CD4-positive, alpha-beta T cell treated with Interleukin-10 for 1 hour (primary cell): ENCODE measurements around the gene BHMT2.

Experiments
- DNase-seq: peaks from one replicate; pipeline ENCODE4 v3.0.0-alpha.2; 2020

The BHMT2 gene

GRCh38 chr5:79069488-79070349 lies at the start of gene BHMT2, which contains the start of gene DMGDH:
Gene BHMT2, plus strand, starts transcription at chr5:79069767. Its CDS starts 16 bp downstream, at chr5:79069783.
Gene DMGDH, minus strand, starts transcription at chr5:79069674. Its CDS starts 54 bp downstream, at chr5:79069620.
- DNase-seq: no peak

GRCh38 chr5:79020861-79021561 lies 48.6 kb upstream of the BHMT2 start:
- DNase-seq: peak; percentile 35

GRCh38 chr5:79021753-79022152 lies 47.8 kb upstream of the BHMT2 start:
- no peak for DNase-seq

GRCh38 chr5:79022771-79023170 lies 46.8 kb upstream of the BHMT2 start:
- no peak for DNase-seq

- no peak for DNase-seq
Observed at GRCh38 chr5:79023348-79023747, 46.2 kb upstream of the BHMT2 start.

GRCh38 chr5:79023947-79024346 lies 45.6 kb upstream of the BHMT2 start:
- DNase-seq: no peak

- peak; percentile 45 for DNase-seq
Observed at GRCh38 chr5:79025054-79025472, 44.5 kb upstream of the BHMT2 start.

- DNase-seq: no peak
Observed at GRCh38 chr5:79030663-79031484, 38.7 kb upstream of the BHMT2 start.

GRCh38 chr5:79031485-79031867 lies 38.1 kb upstream of the BHMT2 start:
- no peak for DNase-seq

GRCh38 chr5:79032031-79032695 lies 37.4 kb upstream of the BHMT2 start:
- DNase-seq: no peak

- no peak for DNase-seq
Observed at GRCh38 chr5:79032782-79033181, 36.8 kb upstream of the BHMT2 start.

GRCh38 chr5:79035237-79035636 lies 34.3 kb upstream of the BHMT2 start:
- no peak for DNase-seq

GRCh38 chr5:79036769-79037168 lies 32.8 kb upstream of the BHMT2 start:
- DNase-seq: no peak

GRCh38 chr5:79042188-79042587 lies 27.4 kb upstream of the BHMT2 start:
- DNase-seq: no peak

GRCh38 chr5:79047199-79047598 lies 22.4 kb upstream of the BHMT2 start:
- no peak for DNase-seq

- DNase-seq: no peak
Observed at GRCh38 chr5:79048437-79048836, 21.1 kb upstream of the BHMT2 start.

- DNase-seq: no peak
Observed at GRCh38 chr5:79050498-79050897, 19.1 kb upstream of the BHMT2 start.

- DNase-seq: no peak
Observed at GRCh38 chr5:79053321-79053720, 16.2 kb upstream of the BHMT2 start.

GRCh38 chr5:79055017-79055416 lies 14.6 kb upstream of the BHMT2 start:
- DNase-seq: no peak

- no peak for DNase-seq
Observed at GRCh38 chr5:79056847-79057246, 12.7 kb upstream of the BHMT2 start.

GRCh38 chr5:79059674-79060073 lies 9.9 kb upstream of the BHMT2 start:
- DNase-seq: no peak

GRCh38 chr5:79062436-79062835 lies 7.1 kb upstream of the BHMT2 start:
- DNase-seq: no peak

- no peak for DNase-seq
Observed at GRCh38 chr5:79070350-79070667, 742 bp downstream of the BHMT2 start.
